ENCODE data around the gene IP6K3.

Gene IP6K3

DNA sequence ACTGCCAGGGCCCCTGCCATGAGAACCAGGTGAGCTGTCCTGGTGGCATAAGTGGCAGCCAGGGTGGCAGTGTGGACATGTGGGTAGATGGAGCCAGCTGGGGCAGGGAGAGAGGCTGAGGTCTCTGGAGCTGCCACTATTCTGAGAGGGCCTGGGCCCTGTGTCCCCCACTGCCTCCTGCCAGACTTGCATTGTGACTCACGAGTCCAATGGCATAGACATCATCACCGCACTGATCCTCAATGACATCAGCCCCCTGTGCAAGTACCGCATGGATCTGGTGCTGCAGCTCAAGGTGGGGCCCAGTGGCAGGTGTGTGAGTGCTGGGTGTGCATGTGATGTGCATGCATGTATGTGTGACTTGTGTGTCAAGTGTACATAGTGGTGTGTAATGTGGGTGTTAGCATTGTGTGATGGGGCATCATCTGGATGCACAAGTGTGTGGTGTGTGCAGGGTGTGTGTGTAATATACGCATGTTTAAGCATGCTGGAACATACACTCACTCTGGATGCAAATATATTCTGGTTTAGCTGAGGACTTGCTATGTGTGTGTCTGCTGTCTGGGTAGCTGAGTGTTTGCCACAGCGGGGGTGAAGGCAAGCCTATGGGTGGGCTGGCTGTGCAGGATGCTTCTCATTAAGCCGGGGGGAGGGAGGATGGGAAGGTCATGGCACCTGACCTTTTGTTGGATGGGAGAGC is 60.3 kb downstream of the IP6K3 start:
- no peak for DNase-seq

DNA sequence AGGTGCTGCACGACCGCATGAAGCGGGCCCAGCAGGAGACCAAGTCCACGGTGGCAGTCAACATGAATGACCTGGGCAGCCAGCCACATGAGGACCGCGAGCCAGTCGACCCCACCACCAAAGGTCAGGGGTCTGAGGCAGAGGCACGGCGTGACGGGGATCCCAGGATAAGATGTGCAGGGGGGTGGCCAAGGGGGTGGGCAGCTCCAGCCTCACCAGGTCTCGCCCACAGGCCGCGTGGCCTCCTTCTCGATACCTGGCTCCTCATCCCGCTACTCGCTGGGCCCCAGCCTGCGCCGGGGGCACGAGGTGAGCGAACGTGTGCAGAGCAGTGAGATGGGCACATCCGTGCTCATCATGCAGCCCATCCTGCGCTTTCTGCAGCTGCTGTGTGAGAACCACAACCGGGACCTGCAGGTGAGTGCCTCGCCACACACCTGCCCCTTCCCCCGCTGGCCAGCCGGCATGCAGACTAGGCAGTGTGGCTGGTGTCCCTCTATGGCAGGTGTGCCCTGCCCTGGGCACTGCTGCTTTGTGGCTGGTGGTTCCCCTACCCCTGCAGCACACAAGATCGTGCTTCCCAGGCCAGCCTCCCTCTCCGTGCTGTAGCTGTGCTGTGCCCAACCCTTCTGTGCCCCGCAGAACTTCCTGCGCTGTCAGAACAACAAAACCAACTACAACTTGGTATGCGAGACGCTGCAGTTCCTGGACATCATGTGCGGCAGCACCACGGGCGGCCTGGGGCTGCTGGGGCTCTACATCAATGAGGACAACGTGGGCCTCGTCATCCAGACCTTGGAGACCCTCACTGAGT is 61.1 kb downstream of the IP6K3 start:
- DNase-seq = no peak

DNA sequence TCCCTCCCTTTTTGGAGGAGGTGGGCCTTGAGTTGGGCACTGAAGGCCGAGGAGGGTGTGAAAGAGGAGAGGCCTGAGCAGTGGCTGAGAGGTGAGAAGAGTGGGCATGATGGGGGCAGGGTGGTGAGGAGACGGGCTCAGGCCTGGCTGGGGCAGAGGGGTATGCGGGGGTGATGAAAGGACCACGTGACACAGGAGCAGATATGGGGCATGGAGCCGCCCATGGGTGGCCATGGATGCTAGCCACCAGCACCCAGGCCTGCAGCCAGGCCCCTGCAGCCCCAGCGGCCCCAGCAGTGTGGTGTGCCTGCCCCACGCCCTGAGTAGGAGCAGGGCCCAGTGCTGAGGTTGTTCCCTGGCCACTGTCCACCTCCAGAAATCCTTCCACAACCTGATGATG is 61.7 kb downstream of the IP6K3 start:
- no peak for DNase-seq

DNA sequence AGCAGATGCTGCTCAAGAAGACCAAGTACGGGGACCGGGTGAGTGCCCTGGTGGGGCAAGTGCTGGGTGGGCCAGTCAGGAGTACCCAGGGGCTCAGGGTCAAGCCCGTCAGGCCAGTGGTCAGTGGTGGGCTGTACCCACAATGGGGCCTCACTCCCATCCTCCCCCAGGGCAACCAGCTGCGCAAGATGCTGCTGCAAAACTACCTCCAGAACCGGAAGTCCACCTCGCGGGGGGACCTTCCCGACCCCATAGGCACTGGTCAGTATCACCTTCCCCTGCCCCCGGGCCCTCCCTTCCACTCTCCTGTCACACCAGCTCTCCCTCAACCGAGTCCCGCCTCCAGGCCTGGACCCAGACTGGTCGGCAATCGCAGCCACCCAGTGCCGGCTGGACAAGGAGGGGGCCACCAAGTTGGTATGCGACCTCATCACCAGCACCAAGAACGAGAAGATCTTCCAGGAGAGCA is 62.2 kb downstream of the IP6K3 start:
- DNase-seq = no peak

DNA sequence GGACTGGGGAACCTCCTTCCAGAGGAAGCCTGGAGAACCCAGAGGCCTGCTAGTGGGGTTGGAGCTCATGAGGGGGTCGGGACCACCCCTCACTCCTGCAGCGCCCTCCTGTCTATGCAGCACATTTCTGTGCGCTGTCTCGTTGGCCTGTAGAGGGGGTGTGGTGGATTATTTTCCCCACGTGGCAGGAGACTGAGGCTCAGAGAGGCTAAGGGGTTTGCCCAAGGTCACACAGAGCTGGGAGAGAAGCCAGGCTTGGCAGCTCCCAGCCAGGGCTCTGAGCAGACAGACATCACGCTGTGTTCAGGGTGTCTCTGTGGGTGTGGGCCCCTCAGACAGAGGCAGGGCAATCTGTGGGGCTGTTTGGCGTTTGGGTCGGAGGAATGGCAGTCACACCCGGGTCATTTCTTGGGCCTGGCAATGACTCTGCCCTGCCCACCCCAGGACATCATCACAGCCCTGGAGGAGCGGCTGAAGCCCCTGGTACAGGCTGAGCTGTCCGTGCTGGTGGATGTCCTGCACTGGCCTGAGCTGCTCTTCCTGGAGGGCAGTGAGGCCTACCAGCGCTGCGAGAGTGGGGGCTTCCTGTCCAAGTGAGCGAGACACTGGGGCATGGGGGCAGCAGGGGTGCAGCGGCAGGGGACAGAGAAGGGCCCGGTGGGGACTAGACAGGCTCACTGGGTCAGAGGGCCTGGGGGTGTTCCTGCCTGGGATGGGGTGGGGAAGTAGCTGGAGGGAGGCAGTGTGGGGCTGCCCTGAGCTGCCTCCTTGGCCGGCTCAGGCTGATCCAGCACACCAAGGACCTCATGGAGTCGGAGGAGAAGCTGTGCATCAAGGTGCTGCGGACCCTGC is 62.9 kb downstream of the IP6K3 start:
- no peak for DNase-seq

DNA sequence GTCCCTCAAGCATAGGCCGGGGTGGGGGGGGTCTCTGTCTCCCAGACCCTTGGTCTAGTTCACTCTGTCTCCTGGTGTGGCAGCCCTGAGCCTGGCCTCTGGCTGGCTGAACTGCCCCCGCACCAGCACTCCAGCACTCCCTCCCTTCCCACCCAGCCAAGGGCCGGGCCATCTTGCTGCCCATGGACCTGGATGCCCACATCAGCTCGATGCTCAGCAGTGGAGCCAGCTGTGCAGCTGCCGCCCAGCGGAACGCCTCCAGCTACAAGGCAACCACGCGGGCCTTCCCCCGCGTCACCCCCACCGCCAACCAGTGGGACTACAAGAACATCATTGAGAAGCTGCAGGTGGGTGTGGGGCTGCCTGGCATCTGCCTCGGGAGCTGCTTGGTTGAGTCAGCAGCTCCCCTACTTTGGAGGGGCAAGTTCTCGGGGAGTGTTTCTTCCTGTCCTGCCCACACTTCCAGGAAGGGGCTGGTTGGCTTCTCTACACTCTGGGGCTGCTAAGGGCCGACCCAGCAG is 63.6 kb downstream of the IP6K3 start:
- DNase-seq = no peak

DNA sequence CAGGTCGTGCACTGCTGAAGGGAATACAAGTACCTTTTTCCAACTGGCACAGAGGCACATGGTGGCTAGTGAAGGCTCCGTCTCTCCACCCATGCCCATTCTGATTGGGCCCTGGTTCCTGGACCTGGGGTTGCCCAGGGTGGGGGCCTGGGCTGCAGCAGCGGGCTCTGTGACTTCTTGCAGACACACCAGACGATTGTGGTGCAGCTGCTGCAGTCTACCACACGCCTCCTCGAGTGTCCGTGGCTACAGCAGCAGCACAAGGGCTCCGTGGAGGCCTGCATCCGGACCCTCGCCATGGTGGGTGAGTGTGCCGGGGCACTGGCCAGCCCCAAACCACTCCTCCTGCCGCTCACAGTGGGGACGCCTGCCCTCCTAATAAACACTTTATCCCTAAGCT is 64.4 kb downstream of the IP6K3 start:
- DNase-seq = no peak

DNA sequence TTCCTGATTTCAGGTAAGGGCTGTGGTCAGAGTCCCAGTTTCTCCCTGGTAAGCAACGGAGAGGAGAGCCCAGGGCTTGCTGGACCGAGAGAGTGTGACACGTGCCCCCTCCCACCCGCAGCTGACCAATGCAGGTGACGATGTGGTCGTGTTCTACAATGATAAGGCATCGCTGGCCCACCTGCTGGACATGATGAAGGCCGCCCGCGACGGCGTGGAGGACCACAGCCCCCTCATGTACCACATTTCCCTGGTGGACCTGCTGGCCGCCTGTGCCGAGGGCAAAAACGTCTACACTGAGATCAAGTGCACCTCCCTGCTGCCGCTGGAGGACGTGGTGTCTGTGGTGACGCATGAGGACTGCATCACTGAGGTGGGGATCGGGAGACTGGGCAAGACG is 66.9 kb downstream of the IP6K3 start:
- DNase-seq = no peak

DNA sequence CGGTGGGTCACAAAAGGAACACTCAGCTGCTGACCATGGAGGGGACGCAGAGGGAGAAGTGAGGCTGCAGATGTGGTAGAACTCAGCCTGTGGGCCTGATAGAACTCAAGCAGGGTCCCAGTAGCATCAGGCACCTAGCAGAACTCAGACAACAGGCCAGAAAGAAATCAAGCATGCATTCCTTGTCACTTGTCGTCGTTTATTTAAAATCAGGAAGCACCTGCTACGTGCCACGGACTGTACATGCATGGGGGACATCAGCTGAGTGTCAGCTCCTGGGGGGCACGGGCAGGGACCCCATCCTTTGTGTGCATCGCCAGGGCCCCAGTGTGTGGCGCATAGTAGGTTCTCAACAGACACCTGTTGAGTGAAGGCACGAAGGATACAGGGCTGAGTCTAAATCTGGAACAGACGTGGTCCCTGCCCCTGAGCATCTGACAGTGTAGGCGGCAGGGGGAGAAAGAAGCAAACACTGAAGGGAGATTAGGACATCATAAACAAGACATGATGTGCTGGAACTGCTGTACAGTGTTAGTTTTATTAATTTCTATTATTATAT is 67.7 kb downstream of the IP6K3 start:
- no peak for DNase-seq

DNA sequence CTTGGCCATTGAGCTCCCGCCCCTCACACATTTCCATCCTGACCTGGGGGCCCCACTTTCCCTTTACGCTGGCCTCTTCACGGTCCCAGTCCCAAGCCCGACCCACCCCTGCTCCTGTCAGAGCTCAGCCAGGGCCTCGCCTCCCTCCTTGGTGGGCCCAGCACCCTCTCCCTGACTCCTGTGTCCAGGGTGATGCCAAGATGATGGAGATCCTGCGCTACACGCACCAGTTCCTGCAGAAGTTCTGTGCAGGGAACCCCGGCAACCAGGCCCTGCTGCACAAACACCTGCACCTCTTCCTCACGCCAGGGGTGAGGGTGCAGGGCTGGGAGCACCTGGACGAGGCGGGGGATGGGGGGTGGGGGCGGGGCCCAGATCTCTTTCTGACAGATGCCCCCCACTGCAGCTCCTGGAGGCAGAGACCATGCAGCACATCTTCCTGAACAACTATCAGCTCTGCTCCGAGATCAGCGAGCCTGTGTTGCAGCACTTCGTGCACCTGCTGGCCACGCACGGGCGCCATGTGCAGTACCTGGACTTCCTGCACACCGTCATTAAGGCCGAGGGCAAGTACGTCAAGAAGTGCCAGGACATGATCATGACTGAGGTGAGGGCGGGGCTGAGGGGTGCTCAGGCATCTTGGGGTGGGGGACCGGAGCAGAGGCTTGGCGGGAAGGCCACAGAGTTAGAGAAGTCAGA is 68.3 kb downstream of the IP6K3 start:
- DNase-seq = no peak

DNA sequence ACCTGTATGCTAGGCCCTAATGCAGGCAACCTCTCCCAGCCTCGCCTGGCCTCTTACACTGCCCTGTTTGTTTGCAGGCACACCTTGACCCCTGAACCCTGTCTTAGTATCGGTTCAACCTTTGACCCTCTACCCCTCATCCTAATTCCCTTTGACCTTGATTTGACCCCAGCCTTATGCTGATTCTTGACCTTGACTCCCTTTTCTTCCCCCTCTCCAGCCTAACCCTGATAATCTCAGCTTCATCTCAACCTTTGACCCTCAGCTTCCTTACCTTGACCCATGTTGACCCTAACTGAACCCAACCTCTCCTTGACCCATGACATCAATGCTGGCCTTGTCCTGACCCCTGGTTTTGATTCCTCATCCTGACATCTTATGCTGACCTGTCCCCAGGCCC is 69.0 kb downstream of the IP6K3 start:
- no peak for DNase-seq

DNA sequence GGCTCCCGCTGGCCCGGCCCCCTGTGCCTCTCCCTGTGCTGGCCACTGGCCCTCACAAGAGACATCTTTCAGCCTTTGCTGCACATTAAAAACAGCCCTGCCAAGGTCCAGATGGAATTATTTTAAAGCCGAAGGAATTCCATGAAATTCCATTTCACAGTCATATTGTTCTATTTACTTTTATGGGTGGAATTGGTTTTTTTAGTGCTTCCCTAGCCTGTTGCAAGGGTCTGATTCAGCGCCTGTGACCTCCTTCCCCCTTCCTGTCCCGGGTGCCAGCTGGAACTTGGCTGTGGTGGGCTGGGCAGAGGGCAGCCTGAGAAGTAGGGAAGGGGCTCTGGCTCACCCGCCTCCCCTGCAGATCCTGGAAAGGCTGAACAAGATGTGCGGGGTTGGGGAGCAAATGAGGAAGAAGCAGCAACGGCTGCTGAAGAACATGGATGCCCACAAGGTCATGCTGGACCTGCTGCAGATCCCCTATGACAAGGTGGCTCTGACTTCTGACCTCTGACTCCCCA is 69.5 kb downstream of the IP6K3 start:
- no peak for DNase-seq

DNA sequence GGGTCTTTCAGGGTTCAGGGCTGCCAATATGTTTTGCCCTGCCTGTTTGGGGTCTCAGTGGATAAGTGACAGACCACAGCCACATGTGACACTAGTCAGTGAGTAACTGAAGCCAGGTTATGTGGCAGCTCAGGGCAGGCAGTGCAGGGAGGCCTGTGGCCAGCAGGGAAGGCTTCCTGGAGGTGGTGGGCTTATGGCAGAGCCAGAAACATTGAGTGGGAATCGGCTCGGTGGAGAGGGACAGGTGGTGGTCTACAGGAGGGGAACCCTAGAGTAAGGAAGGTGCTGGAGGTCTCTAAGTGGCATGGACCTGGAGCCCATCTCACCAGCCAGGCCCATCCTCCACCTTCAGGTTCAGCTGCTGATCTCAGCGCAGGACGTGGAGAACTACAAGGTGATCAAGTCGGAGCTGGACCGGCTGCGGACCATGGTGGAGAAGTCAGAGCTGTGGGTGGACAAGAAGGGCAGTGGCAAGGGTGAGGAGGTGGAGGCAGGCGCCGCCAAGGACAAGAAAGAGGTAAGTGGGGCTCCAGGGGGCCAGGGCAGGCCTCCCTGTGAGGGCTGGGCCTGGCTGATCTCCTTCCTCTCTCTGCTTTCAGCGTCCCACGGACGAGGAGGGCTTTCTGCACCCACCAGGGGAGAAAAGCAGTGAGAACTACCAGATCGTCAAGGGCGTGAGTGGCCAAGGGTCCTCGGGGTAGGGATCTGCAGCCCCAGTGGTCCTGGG is 70.1 kb downstream of the IP6K3 start:
- DNase-seq = no peak

DNA sequence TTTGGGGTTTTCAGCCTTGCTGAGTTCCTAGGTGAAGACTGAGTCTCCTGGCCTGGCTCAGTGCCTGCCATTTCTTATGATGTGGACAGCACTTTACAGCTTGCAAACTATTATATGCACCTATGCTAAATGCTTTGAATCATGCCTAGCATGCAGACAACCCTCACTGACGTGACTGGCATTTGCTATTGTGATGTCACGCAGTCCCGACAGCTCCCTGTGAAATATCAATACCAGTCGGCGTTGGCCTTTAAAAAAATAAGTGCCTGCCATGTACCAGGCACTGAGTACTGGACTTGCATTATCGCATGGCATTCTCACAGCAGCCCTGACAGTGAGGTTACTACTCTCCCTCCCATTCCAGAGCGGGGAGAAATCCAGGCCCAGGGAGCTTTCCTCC is 70.7 kb downstream of the IP6K3 start:
- no peak for DNase-seq

DNA sequence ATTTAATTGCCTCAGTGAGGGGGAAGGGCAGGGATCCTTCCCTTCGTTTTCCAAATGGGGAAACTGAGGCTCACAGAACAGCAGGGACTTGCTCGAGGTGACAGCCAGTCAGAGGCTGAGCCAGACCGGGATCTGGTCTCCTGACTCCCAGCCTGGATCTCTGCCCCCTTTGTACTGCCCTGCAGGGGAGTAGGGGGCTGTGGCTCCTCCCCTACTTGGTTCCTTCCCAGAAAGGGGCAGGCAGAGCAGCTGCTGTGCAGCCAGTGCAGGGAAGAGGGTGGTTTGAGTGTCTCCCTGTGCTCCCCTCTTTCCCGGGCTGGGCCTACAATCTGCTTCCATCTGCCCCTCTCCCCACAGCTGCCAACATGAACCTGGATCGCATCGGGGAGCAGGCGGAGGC is 72.9 kb downstream of the IP6K3 start:
- no peak for DNase-seq

DNA sequence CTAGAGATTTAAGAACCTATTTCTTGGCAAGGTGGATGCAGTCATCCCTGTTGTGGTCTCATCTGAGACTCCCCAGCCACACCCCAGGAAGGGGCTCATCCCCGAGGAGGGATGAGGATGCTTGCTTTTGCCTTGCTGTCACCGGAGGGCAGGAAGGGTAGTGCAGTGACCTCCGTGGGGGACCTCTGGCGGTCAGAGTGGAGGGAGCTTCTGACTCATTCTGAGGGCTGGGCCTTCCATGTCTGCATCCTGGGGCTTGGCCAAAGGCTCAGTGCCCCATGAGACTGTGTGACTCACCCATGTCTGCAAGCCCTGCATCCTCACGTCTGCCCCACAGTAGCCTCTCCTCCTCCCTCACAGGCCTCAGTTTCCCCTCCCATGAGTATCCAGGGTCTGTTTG is 73.9 kb downstream of the IP6K3 start:
- DNase-seq = no peak

DNA sequence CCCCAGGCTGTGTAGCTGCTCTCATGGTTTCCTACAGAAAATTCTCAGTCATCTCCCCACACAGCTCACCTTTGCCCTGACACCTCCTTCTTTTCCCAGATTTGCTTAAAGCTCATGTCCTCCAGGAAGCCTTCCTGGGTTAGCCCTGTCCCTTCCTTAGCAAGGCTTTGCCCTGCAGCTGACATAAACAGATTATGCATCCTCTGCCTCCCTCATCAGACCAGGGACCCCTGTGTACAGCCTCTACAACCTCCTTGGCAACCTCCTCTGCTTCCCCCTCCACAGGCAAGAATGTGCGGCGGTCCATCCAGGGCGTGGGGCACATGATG is 75.0 kb downstream of the IP6K3 start:
- no peak for DNase-seq
